ENCODE data around the gene MTHFR.

DNA sequence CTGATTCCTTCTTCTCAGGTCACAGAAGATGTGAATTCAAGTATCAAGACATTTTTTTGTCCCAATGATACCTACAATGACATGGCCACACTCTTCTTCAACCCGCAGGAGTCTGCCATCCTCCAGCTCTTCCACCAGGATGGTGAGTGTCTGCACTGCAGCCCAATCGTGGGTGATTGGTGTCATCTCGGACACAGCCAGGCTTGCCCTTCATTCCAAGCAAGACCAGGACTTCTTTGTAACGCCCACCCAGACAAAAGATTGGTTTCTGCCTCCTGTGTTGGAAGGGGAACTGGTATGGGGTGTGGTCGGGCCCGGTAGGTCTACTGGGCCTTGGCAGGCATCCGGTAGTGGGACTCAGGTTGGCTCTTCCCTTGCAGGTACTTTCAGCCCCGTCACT, 27.7 kb upstream of the MTHFR start:
- TF ChIP-seq, protein P1, sequence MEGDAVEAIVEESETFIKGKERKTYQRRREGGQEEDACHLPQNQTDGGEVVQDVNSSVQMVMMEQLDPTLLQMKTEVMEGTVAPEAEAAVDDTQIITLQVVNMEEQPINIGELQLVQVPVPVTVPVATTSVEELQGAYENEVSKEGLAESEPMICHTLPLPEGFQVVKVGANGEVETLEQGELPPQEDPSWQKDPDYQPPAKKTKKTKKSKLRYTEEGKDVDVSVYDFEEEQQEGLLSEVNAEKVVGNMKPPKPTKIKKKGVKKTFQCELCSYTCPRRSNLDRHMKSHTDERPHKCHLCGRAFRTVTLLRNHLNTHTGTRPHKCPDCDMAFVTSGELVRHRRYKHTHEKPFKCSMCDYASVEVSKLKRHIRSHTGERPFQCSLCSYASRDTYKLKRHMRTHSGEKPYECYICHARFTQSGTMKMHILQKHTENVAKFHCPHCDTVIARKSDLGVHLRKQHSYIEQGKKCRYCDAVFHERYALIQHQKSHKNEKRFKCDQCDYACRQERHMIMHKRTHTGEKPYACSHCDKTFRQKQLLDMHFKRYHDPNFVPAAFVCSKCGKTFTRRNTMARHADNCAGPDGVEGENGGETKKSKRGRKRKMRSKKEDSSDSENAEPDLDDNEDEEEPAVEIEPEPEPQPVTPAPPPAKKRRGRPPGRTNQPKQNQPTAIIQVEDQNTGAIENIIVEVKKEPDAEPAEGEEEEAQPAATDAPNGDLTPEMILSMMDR (IDR thresholded peaks at IDR 0.05) = no peak
- no peak for TF ChIP-seq POLR2A (IDR thresholded peaks at IDR 0.05)

Measured in adrenal gland (tissue), 5 donors.